ENCODE results near the gene FERMT3.

FERMT3 gene

DNA sequence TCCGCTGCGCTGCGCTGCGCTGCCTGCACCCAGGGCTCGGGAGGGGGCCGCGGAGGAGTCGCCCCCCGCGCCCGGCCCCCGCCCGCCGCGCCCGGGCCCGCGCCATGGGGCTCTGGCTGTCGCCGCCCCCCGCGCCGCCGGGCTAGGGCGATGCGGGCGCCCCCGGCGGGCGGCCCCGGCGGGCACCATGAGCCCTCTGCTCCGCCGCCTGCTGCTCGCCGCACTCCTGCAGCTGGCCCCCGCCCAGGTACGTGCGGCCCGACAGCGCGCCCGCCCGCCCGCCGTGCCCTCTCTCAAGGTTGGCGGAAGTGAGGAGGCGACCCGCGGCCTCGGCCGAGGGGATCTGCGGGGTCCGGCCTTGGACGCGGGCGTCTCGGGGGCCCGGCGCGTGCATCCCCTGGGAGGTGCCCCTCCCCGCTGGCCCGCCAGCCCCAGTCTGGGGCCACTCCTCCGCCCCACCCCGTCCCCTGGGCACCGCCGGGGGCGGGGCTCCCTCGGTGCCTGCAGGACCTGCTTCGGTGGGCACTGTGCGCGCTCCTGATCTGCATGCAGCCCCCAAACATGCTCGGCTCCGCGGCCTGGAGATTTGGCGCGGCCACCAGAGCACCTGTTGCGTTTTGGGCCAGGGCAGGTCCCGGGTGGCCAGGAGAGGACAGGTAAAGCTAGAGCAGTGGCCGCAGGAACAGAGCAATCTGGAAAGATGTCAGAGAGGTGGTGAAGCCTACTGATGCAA lies 28.3 kb downstream of the FERMT3 start:
- no peak for DNase-seq (ENCODE audit: extremely low spot score)
- TF ChIP-seq, protein P1, sequence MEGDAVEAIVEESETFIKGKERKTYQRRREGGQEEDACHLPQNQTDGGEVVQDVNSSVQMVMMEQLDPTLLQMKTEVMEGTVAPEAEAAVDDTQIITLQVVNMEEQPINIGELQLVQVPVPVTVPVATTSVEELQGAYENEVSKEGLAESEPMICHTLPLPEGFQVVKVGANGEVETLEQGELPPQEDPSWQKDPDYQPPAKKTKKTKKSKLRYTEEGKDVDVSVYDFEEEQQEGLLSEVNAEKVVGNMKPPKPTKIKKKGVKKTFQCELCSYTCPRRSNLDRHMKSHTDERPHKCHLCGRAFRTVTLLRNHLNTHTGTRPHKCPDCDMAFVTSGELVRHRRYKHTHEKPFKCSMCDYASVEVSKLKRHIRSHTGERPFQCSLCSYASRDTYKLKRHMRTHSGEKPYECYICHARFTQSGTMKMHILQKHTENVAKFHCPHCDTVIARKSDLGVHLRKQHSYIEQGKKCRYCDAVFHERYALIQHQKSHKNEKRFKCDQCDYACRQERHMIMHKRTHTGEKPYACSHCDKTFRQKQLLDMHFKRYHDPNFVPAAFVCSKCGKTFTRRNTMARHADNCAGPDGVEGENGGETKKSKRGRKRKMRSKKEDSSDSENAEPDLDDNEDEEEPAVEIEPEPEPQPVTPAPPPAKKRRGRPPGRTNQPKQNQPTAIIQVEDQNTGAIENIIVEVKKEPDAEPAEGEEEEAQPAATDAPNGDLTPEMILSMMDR (IDR thresholded peaks at IDR 0.05; ENCODE audit: control extremely low read depth, extremely low read depth, low read depth, missing control alignments), result no peak
- CTCF ChIA-PET, result interaction anchor here (0.7 to 30.9 kb wide), 5 partner anchors 17 to 69 kb away, joined by 3 to 368 read pairs (median 3); partner anchors contain the start of gene FERMT3
- POLR2A ChIA-PET, result interaction anchor here (0.9 kb wide), 1 partner anchor 83 kb away, joined by 3 read pairs; the partner anchor contains the start of gene PRDX5

DNA sequence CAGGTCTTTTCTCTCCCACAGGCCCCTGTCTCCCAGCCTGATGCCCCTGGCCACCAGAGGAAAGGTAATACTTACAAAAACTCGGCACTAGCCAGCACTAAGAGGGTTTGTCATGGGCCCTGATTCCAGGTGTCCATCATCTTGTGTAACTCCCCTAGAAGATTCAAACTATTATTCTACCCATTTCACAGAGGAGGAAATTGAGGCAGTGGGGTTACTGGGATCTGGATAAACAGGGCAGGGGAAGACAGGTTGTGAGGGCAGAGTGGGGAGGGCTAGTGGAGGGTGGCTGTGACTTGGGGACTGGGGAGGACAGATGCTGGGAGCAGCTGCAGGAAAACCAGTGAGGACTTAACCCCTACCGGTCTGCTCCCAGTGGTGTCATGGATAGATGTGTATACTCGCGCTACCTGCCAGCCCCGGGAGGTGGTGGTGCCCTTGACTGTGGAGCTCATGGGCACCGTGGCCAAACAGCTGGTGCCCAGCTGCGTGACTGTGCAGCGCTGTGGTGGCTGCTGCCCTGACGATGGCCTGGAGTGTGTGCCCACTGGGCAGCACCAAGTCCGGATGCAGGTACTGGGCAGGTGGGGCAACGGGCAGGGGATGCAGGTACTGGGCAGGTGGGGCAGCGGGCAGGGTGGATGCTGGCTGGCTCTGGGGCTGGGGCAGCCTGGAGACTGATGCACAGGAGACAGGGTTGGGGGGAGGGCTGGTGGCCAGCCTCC lies 29.1 kb downstream of the FERMT3 start:
- DNase-seq (ENCODE audit: extremely low spot score), result no peak
- ChIA-PET CTCF (interaction anchor here (0.7 to 30.9 kb wide), 6 partner anchors 10 to 69 kb away, joined by 3 to 368 read pairs (median 4); partner anchors contain the start of genes FERMT3, NUDT22 and TRPT1), POLR2A (interaction anchor here (0.7 kb wide), 1 partner anchor 11 kb away, joined by 4 read pairs; no protein-coding TSS in a partner anchor)
- TF ChIP-seq, protein P1 (IDR thresholded peaks at IDR 0.05; ENCODE audit: control extremely low read depth, extremely low read depth, low read depth, missing control alignments), result no peak

DNA sequence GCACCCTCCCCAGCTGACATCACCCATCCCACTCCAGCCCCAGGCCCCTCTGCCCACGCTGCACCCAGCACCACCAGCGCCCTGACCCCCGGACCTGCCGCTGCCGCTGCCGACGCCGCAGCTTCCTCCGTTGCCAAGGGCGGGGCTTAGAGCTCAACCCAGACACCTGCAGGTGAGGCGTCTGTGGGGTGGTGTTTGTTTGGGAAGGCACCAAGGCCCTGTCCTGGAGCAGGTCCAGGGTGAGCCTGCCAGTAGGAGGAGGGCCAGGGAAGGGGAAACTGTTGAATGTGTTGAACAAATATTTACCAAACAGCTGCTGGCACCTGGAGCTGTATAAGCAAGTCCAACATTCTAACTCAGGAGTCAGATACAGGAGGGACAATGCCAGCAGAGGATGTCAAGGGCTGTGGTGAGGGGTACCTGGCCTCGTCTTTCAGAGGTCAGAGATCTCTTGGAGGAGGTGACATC lies 31.0 kb downstream of the FERMT3 start:
- no peak for DNase-seq (ENCODE audit: extremely low spot score)
- TF ChIP-seq, protein P1 (IDR thresholded peaks at IDR 0.05; ENCODE audit: control extremely low read depth, extremely low read depth, low read depth, missing control alignments), result no peak
- ChIA-PET CTCF (interaction anchor here (1.1 to 30.9 kb wide), 4 partner anchors 8 to 27 kb away, joined by 3 to 368 read pairs (median 10); partner anchors contain the start of genes FERMT3, NUDT22 and TRPT1), POLR2A (no interaction called here)

DNA sequence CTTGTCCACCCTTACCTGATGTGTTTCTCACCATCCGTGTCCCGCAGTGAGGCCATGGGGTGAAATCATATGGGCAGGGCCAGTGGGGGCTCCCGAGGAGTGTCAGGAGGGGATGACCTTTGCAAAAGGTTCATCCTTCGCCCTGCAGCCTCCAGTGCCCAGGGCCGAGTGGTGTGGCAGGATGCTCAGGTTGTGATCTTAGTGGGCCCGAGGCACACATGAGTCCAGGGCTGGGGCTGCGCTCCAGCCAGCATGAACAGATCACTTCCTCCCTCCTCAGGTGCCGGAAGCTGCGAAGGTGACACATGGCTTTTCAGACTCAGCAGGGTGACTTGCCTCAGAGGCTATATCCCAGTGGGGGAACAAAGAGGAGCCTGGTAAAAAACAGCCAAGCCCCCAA lies 31.6 kb downstream of the FERMT3 start:
- no peak for DNase-seq (ENCODE audit: extremely low spot score)
- CTCF ChIA-PET, result interaction anchor here (1.1 to 30.9 kb wide), 3 partner anchors 12 to 28 kb away, joined by 3 to 368 read pairs (median 16); partner anchors contain the start of genes FERMT3, NUDT22 and TRPT1
- POLR2A ChIA-PET, result interaction anchor here (1.2 kb wide), 1 partner anchor 57 kb away, joined by 3 read pairs; no protein-coding TSS in a partner anchor
- TF ChIP-seq, protein P1 (IDR thresholded peaks at IDR 0.05; ENCODE audit: control extremely low read depth, extremely low read depth, low read depth, missing control alignments), result no peak

DNA sequence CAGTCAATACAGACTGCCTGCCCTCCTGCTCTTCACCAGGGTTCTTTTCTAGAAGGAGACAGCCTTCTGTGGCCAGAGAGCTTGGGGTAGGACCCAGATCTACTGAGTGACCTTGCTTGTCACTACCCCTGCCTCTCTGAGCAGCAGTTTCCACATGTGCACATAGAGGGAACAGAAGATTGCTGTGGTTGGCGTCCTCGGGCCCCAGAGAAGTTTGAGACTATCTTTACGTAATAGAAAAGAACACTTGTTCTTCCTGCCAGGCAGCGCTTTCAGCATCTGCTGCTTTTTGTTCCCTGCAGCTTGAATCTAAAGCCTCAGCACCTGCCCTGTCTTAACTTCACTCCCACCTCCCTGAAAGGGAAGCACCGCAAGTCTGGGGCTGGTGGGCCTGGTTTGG lies 32.5 kb downstream of the FERMT3 start:
- CTCF ChIA-PET, result interaction anchor here (3.9 to 30.9 kb wide), 2 partner anchors 12 to 29 kb away, joined by 27 to 368 read pairs; partner anchors contain the start of genes FERMT3 and PLCB3
- POLR2A ChIA-PET, result interaction anchor here (1.1 to 1.2 kb wide), 2 partner anchors 53 to 58 kb away, joined by 3 to 4 read pairs; partner anchors contain the start of gene STIP1
- no peak for DNase-seq (ENCODE audit: extremely low spot score)

More for the DNA sequence above, 32.5 kb downstream of the FERMT3 start:
- TF ChIP-seq, protein P1 (IDR thresholded peaks at IDR 0.05; ENCODE audit: control extremely low read depth, extremely low read depth, low read depth, missing control alignments), result no peak
